ENCODE results near the gene CHST1.

Gene CHST1

DNA sequence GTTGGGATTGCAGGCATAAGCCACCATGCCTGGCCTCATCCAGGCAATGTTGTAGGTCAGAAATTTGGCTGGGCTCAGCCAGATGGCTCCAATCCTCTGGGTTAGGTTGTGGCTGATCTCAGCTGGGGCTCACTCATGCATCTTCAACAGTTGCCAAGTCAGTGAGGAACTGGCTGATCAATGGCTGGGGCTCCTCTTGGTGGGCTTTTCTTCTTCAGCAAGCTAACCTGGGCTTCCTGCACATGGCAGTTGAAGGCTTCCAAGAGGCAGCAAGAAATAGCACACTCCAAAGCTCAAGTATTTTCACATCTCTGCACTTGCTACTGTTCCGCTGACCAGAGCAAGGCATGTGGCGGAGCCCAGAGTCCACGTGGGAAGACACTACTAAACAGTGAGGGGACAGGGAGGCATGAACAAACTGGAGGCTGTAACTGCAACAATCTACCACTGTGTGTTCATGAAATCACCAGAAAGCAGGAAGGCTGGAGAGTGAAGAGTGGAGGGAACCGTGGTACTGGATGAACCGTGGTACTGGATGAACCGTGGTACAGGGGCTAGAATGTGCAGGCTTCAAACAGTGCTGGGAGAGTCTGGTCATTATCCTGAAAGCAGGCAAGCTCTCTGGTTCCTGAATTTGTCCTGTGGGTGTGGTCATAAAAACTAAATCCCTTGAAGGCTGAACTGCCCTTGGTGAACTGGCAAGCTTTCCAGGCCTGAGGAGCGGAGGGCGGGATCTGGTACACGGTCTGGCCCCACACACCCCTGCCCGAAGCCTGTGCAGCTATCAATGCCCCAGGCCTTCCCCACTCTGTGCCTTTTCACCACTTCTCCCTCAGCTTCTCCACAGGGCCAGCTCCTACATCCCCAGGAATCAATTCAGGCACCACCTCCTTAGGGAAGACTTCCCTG is 20.2 kb downstream of the CHST1 start:
- no peak for DNase-seq (ENCODE audit: low read depth in 2 of 2)

GRCh38 chr11:45643598-45644260 is 21.7 kb downstream of the CHST1 start:
- no peak for DNase-seq (ENCODE audit: low read depth in 2 of 2)

DNA sequence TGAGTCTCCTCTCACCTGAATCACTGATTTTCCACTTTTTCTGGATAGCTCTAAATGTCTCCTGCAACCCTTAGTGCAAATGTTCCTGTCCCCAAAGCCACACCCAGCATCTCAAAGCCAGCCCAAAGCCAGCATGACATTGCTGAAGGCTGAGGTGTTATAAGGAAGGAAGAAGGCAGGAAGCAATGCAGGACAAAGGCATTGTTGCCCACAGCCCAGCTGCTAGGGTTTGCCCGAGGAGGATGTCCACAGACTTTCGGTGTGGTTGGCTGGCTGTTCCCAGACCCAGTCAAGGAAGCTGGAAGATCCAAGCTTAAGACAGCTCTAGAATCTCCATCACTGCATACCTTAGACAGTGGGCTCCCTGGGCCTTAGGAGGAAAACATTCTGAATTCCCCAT is 23.5 kb downstream of the CHST1 start:
- no peak for DNase-seq (ENCODE audit: low read depth in 2 of 2)

- DNase-seq (ENCODE audit: low read depth in 2 of 2), result no peak
Measured at GRCh38 chr11:45638051-45638450, 27.4 kb downstream of the CHST1 start.

- DNase-seq (ENCODE audit: low read depth in 2 of 2), result no peak
Measured at GRCh38 chr11:45635907-45636306, 29.5 kb downstream of the CHST1 start.

DNA sequence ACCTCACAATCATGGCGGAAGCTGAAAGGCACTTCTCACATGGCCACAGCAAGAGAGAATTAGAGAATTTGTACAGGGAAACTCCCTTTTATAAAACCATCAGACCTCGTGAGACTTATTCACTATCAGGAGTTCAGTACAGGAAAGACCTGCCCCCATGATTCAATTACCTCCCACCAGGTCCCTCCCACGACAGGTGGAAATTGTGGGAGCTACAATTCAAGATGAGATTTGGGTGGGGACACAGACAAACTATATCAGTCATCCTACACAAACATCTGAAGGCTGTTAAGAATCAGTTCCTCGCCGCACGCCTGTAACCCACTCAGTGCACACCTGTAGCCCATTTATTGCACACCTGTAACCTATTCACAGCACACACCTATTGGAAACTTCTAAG is 39.8 kb downstream of the CHST1 start:
- DNase-seq (ENCODE audit: low read depth in 2 of 2), result no peak

- no peak for DNase-seq (ENCODE audit: low read depth in 2 of 2)
Measured at GRCh38 chr11:45624095-45624494, 41.3 kb downstream of the CHST1 start.

- DNase-seq (ENCODE audit: low read depth in 2 of 2), result no peak
Measured at GRCh38 chr11:45622861-45623260, 42.6 kb downstream of the CHST1 start.

DNA sequence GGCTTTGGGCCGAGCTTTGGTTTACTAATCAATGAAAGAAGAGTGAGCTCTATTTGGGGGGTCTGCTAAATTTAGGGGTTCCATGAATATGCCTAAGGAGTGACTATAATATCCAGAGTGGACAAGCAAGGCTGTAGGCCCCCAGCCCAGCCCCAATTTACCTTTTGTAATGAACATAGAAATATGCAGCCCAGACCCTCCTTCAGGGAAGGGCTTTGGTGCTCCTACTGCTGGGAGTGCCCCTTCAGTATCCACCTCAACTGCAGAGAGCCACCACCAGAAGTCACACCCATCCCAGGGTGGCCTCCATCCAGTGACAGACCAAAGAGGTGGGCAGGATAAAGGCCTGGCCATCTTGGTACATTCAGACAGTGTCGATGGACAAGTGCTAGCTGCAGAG is 43.1 kb downstream of the CHST1 start:
- no peak for DNase-seq (ENCODE audit: low read depth in 2 of 2)

- no peak for DNase-seq (ENCODE audit: low read depth in 2 of 2)
Measured at GRCh38 chr11:45621588-45621987, 43.8 kb downstream of the CHST1 start.

DNA sequence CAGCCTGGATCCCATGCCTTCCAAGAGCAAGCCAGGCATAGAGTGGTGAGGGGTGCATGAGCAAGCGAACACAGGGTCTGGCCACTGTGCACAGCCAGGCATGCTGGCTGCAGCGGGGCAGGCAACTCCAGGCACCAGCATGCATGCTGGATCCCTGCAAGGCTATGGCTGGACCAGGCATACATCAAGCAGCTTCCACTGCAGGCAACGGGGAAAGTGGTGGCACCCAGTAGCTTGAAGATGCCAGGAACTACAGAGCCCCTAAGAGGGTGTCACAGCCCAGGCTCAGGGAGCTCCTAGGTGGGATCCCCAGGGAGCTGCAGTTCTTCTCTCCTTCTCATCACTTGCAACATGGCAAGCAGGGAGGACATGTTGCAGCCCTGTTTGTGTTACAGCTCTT is 45.2 kb downstream of the CHST1 start:
- no peak for DNase-seq (ENCODE audit: low read depth in 2 of 2)

DNA sequence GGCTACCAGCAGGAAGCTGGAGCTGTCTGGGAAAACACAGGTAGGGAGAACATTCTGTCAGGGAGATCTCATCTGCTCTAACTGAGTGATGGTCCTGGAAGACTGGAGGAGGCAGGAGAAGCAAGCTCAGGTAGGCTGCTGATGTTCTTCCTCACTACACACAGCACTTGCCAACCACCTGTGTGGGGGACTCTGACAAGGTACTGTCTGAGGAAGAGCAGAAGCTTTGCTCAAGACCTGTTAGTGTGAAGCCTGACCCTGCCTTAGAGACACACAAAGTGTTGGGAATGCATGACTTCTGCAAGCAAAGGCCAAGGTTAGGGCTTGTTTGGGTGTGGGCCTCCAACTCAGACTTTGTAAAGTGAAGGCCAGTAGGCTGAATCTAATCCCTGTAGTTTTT is 46.5 kb downstream of the CHST1 start:
- no peak for DNase-seq (ENCODE audit: low read depth in 2 of 2)

- no peak for DNase-seq (ENCODE audit: low read depth in 2 of 2)
Measured at GRCh38 chr11:45617871-45618601, 47.4 kb downstream of the CHST1 start.

DNA sequence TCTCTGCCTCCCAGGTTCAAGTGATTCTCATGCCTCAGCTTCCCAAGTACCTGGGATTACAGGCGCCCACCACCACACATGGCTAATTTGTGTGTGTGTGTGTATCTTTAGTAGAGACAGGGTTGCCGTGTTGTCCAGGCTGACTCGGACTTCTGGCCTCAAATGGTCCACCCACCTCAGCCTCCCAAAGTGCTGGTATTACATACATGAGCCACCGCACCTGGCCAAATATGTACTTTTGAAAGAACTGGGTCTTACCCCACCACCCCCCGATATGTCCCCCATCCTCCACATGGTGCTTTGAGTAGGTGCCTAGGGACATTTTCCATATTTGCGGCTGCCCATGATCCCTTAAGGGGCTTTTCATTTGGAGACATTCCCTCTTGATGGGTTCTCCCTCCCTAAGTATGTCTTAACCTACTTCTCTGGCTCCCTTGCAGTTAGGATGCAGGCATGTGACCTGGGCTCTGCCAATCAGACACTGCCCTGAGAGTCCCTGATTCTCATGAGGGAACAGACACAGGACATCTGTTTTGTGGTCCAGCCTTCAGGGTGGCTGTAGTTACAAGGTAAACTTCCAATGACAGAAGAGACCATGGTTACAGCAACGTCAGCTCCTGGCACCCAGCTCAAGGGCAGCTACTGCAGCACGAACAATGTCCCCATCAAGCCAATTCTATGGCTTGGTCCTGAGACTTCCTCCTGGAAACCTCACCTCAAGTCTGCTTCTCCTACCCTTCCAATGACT is 48.4 kb downstream of the CHST1 start:
- DNase-seq (ENCODE audit: low read depth in 2 of 2), result no peak

DNA sequence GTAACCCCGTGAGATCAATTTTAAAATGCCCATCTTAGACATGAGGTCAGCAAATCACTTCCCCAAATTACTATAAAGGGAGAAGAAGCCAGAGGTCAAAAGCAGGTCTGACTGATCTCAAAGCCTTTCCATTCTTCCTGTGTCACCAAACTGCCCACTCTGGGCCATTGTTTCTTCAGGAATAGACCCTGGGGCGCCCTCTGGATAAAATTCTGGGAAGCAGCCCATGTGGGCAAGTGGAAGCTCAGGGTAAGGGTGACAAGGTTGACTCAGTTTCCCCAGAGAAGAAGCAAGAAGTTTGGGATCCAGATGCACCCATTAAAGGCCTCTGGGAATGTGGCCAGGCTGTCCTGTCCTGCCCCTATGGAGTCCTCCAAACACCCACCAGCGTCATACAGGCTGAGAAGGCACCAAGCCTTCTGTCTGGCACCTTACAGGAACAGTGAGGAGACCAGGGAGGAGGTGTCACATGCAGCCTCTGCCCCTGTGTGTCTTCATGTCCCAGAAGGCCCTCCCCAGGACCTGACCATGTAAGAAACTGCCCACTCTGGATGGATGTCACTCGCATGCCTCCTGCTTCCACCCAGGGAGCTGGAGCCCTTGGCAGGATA is 50.1 kb downstream of the CHST1 start:
- no peak for DNase-seq (ENCODE audit: low read depth in 2 of 2)

DNA sequence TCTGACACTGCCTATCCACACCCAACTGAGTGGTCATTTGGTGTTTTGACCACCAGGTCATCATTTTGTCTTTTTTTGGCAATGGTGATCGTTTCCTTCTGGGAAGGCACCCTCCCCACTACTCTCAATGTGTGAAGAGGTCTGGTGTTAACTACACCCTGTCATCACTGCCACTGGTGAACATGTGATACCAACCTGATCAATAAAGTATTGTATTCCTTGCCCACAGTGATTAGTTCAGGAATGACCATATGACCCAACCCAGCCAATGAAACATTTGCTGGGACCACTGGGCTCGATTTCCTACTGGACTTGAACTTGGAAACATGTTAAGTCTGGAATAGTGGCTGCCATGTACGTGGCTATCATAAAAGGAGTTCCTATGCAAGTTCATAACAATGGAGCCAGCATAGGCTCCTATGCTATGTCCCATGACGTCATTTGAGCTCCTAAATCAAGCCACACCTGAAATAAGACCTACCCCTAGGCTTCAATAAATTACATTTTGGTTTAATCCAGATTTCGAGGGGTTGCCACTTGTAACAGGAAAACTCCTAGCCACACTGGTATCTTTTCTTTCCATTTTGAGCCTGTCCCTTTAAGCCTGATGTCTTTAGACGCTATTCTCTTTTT is 51.1 kb downstream of the CHST1 start:
- no peak for DNase-seq (ENCODE audit: low read depth in 2 of 2)

DNA sequence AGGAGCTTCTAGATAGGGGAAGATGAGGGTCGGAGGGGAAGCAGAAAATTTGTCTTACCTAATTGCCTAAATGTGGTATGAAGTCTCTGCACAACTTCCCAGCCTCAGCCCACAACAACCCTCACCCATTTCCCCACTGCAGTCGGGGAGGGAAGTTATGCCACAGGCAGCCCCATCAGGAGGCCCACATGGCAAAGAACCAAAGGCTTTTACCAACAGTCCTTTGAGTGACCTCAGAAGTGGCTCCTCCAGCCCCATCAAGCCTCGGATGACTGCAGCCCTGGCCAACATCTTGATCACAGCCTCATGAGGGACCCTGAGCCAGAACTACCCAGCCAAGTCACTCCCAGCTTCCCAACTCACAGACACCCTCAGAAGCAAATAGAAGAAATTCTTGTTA is 54.8 kb downstream of the CHST1 start:
- DNase-seq (ENCODE audit: low read depth in 2 of 2), result no peak

DNA sequence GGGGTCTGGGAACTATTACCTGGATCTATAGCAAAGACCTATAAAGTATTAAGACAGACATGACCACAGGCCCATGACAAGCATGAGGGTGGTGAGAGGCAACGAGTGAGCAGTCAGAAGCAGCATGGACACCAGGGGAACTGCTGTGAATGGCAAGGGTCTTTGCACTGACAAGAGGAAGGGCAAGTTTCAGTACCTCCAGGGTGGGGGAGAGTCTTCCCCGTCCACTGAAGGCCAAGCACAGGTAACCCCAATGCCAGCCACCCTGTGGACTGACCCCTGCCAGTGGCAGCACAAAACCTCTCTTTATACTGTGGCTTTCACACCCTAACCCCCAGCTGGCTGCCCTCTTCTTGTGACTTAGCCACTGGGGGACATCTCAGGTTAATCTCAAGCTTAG is 55.5 kb downstream of the CHST1 start:
- no peak for DNase-seq (ENCODE audit: low read depth in 2 of 2)

GRCh38 chr11:45609337-45609736 is 56.1 kb downstream of the CHST1 start:
- DNase-seq (ENCODE audit: low read depth in 2 of 2), result no peak

DNA sequence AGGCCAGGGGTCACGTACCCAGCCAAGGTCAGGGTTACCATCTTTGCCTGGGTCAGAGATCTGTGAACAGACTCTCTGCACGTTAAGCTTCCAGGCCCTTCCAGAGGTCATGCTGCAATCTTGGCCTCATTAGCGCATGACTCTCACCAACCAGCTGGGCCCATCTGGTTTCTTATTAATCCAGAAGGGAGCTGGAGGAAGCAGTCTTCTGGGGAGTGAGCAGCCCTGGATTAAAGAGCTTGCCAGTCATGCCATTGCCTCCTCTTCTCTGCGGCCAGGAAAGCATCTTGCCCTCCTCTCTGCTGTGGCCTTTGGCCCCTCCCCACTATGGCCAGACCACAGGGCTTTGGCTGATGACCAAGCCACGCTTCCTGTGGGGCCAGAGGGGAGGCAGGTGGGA is 57.4 kb downstream of the CHST1 start:
- DNase-seq (ENCODE audit: low read depth in 2 of 2), result no peak
